ENCODE results near the gene BOK. TPM values are rescaled to one million over a fixed set of nuclear protein-coding genes. Genes with fewer than 3 reads are reported as not detected.

Gene BOK
- total and polyA plus RNA-seq, 2 donors = 2.5 to 5.1 TPM

GRCh38 chr2:241545523-241546473 lies 12.7 kb upstream of the BOK start:
- H3K27me3 ChIP-seq (ENCODE audit: control insufficient read depth in 2 of 2, insufficient read depth in 1 of 2, low read length in 1 of 2) = peaks cover 22 to 80% of the 10 kb centered on the region in 2 donors
- H3K4me3 ChIP-seq (ENCODE audit: low read length in 2 of 2) = no peak overlapping the region
- no peaks in the 10 kb centered on the region for H3K36me3 ChIP-seq (ENCODE audit: control insufficient read depth in 2 of 2, insufficient read depth in 2 of 2, low read length in 1 of 2)
- no peak overlapping the region for H3K27ac ChIP-seq (ENCODE audit: low read depth in 1 of 2, low read length in 1 of 2)
- no peak for DNase-seq (ENCODE audit: low read depth in 6 of 9, low spot score in 9 of 9)
- H3K9me3 ChIP-seq (ENCODE audit: control insufficient read depth in 2 of 2, insufficient read depth in 1 of 2, low read length in 1 of 2) = peaks cover 5 to 7% of the 10 kb centered on the region in 2 donors
- peaks cover 0 to 6% of the 10 kb centered on the region in 2 donors for H3K4me1 ChIP-seq (ENCODE audit: control insufficient read depth in 2 of 2, insufficient read depth in 2 of 2, low read length in 2 of 2)
- WGBS = 89% methylated on average over 12 of the region's 12 CpGs

GRCh38 chr2:241546771-241547498 lies 11.6 kb upstream of the BOK start:
- Histone ChIP-seq H3K36me3 (ENCODE audit: control insufficient read depth in 2 of 2, insufficient read depth in 2 of 2, low read length in 1 of 2) (no peaks in the 10 kb centered on the region), H3K9me3 (ENCODE audit: control insufficient read depth in 2 of 2, insufficient read depth in 1 of 2, low read length in 1 of 2) (no peaks in the 10 kb centered on the region), H3K27me3 (ENCODE audit: control insufficient read depth in 2 of 2, insufficient read depth in 1 of 2, low read length in 1 of 2) (peaks cover 15 to 81% of the 10 kb centered on the region in 2 donors), H3K4me3 (ENCODE audit: low read length in 2 of 2) (no peak overlapping the region), H3K27ac (ENCODE audit: low read depth in 1 of 2, low read length in 1 of 2) (no peak overlapping the region), H3K4me1 (ENCODE audit: control insufficient read depth in 2 of 2, insufficient read depth in 2 of 2, low read length in 2 of 2) (no peaks in the 10 kb centered on the region)
- WGBS = 46% methylated on average over 25 of the region's 25 CpGs
- no peak for DNase-seq (ENCODE audit: low read depth in 6 of 9, low spot score in 9 of 9)

GRCh38 chr2:241547781-241548450 lies 10.6 kb upstream of the BOK start:
- WGBS = 93% methylated on average over 16 of the region's 16 CpGs
- H3K27ac ChIP-seq (ENCODE audit: low read depth in 1 of 2, low read length in 1 of 2) = no peak overlapping the region
- H3K4me3 ChIP-seq (ENCODE audit: low read length in 2 of 2) = no peak overlapping the region
- no peaks in the 10 kb centered on the region for H3K9me3 ChIP-seq (ENCODE audit: control insufficient read depth in 2 of 2, insufficient read depth in 1 of 2, low read length in 1 of 2)
- H3K36me3 ChIP-seq (ENCODE audit: control insufficient read depth in 2 of 2, insufficient read depth in 2 of 2, low read length in 1 of 2) = no peaks in the 10 kb centered on the region
- no peaks in the 10 kb centered on the region for H3K4me1 ChIP-seq (ENCODE audit: control insufficient read depth in 2 of 2, insufficient read depth in 2 of 2, low read length in 2 of 2)
- H3K27me3 ChIP-seq (ENCODE audit: control insufficient read depth in 2 of 2, insufficient read depth in 1 of 2, low read length in 1 of 2) = peaks cover 9 to 81% of the 10 kb centered on the region in 2 donors
- no peak for DNase-seq (ENCODE audit: low read depth in 6 of 9, low spot score in 9 of 9)

- Histone ChIP-seq H3K4me1 (ENCODE audit: control insufficient read depth in 2 of 2, insufficient read depth in 2 of 2, low read length in 2 of 2) (no peaks in the 10 kb centered on the region), H3K27ac (ENCODE audit: low read depth in 1 of 2, low read length in 1 of 2) (no peak overlapping the region), H3K36me3 (ENCODE audit: control insufficient read depth in 2 of 2, insufficient read depth in 2 of 2, low read length in 1 of 2) (no peaks in the 10 kb centered on the region), H3K27me3 (ENCODE audit: control insufficient read depth in 2 of 2, insufficient read depth in 1 of 2, low read length in 1 of 2) (peaks cover 6 to 76% of the 10 kb centered on the region in 2 donors), H3K4me3 (ENCODE audit: low read length in 2 of 2) (no peak overlapping the region), H3K9me3 (ENCODE audit: control insufficient read depth in 2 of 2, insufficient read depth in 1 of 2, low read length in 1 of 2) (no peaks in the 10 kb centered on the region)
- 78% methylated on average over 3 of the region's 3 CpGs for WGBS
- DNase-seq (ENCODE audit: low read depth in 6 of 9, low spot score in 9 of 9) = no peak
These were observed 10.1 kb upstream of the BOK start for GRCh38 chr2:241548451-241548835.

GRCh38 chr2:241550616-241551580 lies 7.6 kb upstream of the BOK start:
- H3K9me3 ChIP-seq (ENCODE audit: control insufficient read depth in 2 of 2, insufficient read depth in 1 of 2, low read length in 1 of 2) = no peaks in the 10 kb centered on the region
- no peak overlapping the region for H3K27ac ChIP-seq (ENCODE audit: low read depth in 1 of 2, low read length in 1 of 2)
- DNase-seq (ENCODE audit: low read depth in 6 of 9, low spot score in 9 of 9) = no peak
- no peak overlapping the region for H3K4me3 ChIP-seq (ENCODE audit: low read length in 2 of 2)
- H3K36me3 ChIP-seq (ENCODE audit: control insufficient read depth in 2 of 2, insufficient read depth in 2 of 2, low read length in 1 of 2) = no peaks in the 10 kb centered on the region
- peaks cover 0 to 5% of the 10 kb centered on the region in 2 donors for H3K4me1 ChIP-seq (ENCODE audit: control insufficient read depth in 2 of 2, insufficient read depth in 2 of 2, low read length in 2 of 2)
- WGBS = 65% methylated on average over 21 of the region's 21 CpGs
- H3K27me3 ChIP-seq (ENCODE audit: control insufficient read depth in 2 of 2, insufficient read depth in 1 of 2, low read length in 1 of 2) = peaks cover 6 to 83% of the 10 kb centered on the region in 2 donors

GRCh38 chr2:241551599-241551997 lies 6.9 kb upstream of the BOK start:
- Histone ChIP-seq H3K9me3 (ENCODE audit: control insufficient read depth in 2 of 2, insufficient read depth in 1 of 2, low read length in 1 of 2) (no peaks in the 10 kb centered on the region), H3K27me3 (ENCODE audit: control insufficient read depth in 2 of 2, insufficient read depth in 1 of 2, low read length in 1 of 2) (peaks cover 6 to 82% of the 10 kb centered on the region in 2 donors), H3K4me1 (ENCODE audit: control insufficient read depth in 2 of 2, insufficient read depth in 2 of 2, low read length in 2 of 2) (peaks cover 0 to 5% of the 10 kb centered on the region in 2 donors), H3K36me3 (ENCODE audit: control insufficient read depth in 2 of 2, insufficient read depth in 2 of 2, low read length in 1 of 2) (no peaks in the 10 kb centered on the region), H3K4me3 (ENCODE audit: low read length in 2 of 2) (no peak overlapping the region), H3K27ac (ENCODE audit: low read depth in 1 of 2, low read length in 1 of 2) (no peak overlapping the region)
- WGBS = 64% methylated on average over 12 of the region's 12 CpGs
- no peak for DNase-seq (ENCODE audit: low read depth in 6 of 9, low spot score in 9 of 9)

- Histone ChIP-seq H3K27ac (ENCODE audit: low read depth in 1 of 2, low read length in 1 of 2) (no peak overlapping the region), H3K4me1 (ENCODE audit: control insufficient read depth in 2 of 2, insufficient read depth in 2 of 2, low read length in 2 of 2) (peaks cover 0 to 5% of the 10 kb centered on the region in 2 donors), H3K36me3 (ENCODE audit: control insufficient read depth in 2 of 2, insufficient read depth in 2 of 2, low read length in 1 of 2) (no peaks in the 10 kb centered on the region), H3K27me3 (ENCODE audit: control insufficient read depth in 2 of 2, insufficient read depth in 1 of 2, low read length in 1 of 2) (peaks cover 3 to 81% of the 10 kb centered on the region in 2 donors), H3K4me3 (ENCODE audit: low read length in 2 of 2) (no peak overlapping the region), H3K9me3 (ENCODE audit: control insufficient read depth in 2 of 2, insufficient read depth in 1 of 2, low read length in 1 of 2) (no peaks in the 10 kb centered on the region)
- 82% methylated on average over 33 of the region's 33 CpGs for WGBS
- no peak for DNase-seq (ENCODE audit: low read depth in 6 of 9, low spot score in 9 of 9)
These were observed 6.4 kb upstream of the BOK start for GRCh38 chr2:241551998-241552737.

GRCh38 chr2:241553512-241553830 lies 5.1 kb upstream of the BOK start:
- Histone ChIP-seq H3K27ac (ENCODE audit: low read depth in 1 of 2, low read length in 1 of 2) (no peak overlapping the region), H3K4me3 (ENCODE audit: low read length in 2 of 2) (no peak overlapping the region), H3K4me1 (ENCODE audit: control insufficient read depth in 2 of 2, insufficient read depth in 2 of 2, low read length in 2 of 2) (peaks cover 0 to 5% of the 10 kb centered on the region in 2 donors), H3K9me3 (ENCODE audit: control insufficient read depth in 2 of 2, insufficient read depth in 1 of 2, low read length in 1 of 2) (no peaks in the 10 kb centered on the region), H3K27me3 (ENCODE audit: control insufficient read depth in 2 of 2, insufficient read depth in 1 of 2, low read length in 1 of 2) (peaks cover 14 to 81% of the 10 kb centered on the region in 2 donors), H3K36me3 (ENCODE audit: control insufficient read depth in 2 of 2, insufficient read depth in 2 of 2, low read length in 1 of 2) (no peaks in the 10 kb centered on the region)
- no peak for DNase-seq (ENCODE audit: low read depth in 6 of 9, low spot score in 9 of 9)
- 63% methylated on average over 12 of the region's 12 CpGs for WGBS
